IPS-18a (cell line): ENCODE data around the gene GOLGA6L7.
"Not testable (repeated sequence)": the region's sequence is repeated elsewhere in the genome, so short reads cannot be mapped to it uniquely, and the experiment has no call there.

Source experiments
- H3K27ac ChIP-seq: one replicate; pipeline ENCODE4 v1.5.1; 2013; ENCODE audit warnings: low read length
- H3K27me3 ChIP-seq: one replicate; pipeline ENCODE4 v1.6.1; 2013; ENCODE audit warnings: mild to moderate bottlenecking, low read length; ENCODE audit not compliant: control insufficient read depth, insufficient read depth
- H3K36me3 ChIP-seq: one replicate; pipeline ENCODE4 v1.6.1; 2013; ENCODE audit warnings: low read depth, low read length; ENCODE audit not compliant: control insufficient read depth
- H3K4me1 ChIP-seq: one replicate; pipeline ENCODE4 v1.6.1; 2013; ENCODE audit warnings: low read depth, low read length; ENCODE audit not compliant: control insufficient read depth
- H3K4me3 ChIP-seq: one replicate; pipeline ENCODE4 v1.5.1; 2013; ENCODE audit warnings: low read length
- H3K9ac ChIP-seq: one replicate; pipeline ENCODE4 v1.6.1; 2013; ENCODE audit warnings: mild to moderate bottlenecking, low read length, moderate library complexity
- H3K9me3 ChIP-seq: one replicate; pipeline ENCODE4 v1.6.1; 2013; ENCODE audit warnings: low read depth, low read length; ENCODE audit not compliant: control insufficient read depth

Gene GOLGA6L7

DNA sequence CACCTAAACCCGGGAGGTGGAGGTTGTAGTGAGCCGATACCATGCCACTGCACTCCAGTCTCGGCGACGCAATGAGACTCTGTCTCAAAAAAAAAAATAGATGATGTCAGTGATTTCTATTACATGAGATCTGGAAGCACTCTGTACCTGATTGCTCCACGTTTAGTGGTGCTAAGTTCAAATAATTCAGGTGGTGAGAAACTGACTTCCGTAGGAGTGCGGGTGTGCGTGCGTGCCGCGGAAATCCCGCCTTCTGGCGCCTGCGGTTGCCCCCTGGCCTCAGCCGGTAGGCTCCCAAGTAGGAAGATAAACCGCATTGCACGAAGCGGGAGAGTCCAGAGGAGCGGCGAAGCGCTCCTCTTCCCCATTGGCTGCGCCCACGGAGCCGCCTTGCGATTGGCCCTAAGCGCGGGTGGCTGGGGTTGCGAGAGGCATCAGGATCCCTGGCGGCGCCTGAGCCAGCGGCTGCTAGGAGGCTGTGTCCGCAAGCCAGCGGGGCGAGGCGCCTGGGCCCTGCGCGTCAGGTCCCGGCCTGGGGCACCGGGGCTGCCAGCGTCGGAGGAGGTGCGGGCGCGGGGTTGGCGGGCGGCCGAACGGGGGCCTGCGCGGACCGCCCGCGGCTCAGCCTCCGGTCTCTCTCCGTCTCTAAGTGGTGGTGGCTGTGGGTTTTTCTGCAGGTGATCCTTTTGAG is 16.4 kb downstream of the GOLGA6L7 start:
- not testable (repeated sequence) for H3K27me3 ChIP-seq, H3K4me1 ChIP-seq, H3K9ac ChIP-seq, H3K9me3 ChIP-seq, H3K27ac ChIP-seq, H3K36me3 ChIP-seq
- peak overlapping the region; percentile 48 for H3K4me3 ChIP-seq

DNA sequence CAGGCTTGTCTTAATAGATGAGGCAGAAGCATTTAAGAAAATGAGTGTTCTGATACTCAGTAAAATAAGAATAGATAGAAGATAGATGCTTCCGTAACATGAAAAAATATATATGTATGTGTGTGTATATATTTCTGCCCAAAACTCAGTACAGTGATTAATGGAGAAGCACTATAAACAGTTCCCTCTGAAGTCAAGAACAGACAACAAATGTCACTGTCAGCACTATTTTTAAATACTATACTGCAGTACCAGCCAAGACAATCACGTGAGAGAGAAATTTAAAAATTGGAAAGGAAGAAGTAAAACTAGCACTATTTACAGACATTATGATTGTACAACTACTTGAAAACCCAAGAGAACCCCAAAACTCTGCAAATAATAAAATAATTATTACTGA is 27.0 kb downstream of the GOLGA6L7 start:
- not testable (repeated sequence) for H3K36me3 ChIP-seq, H3K4me1 ChIP-seq, H3K9me3 ChIP-seq

GRCh38 chr15:28819930-28820295 is 28.5 kb downstream of the GOLGA6L7 start:
- not testable (repeated sequence) for H3K27me3 ChIP-seq, H3K9ac ChIP-seq, H3K4me3 ChIP-seq, H3K27ac ChIP-seq, H3K36me3 ChIP-seq, H3K4me1 ChIP-seq, H3K9me3 ChIP-seq

More for the DNA sequence above, 27.0 kb downstream of the GOLGA6L7 start:
- H3K4me3 ChIP-seq, H3K27ac ChIP-seq, H3K27me3 ChIP-seq, H3K9ac ChIP-seq: not testable (repeated sequence)

- not testable (repeated sequence) for H3K4me3 ChIP-seq, H3K9ac ChIP-seq, H3K36me3 ChIP-seq, H3K4me1 ChIP-seq, H3K27ac ChIP-seq, H3K27me3 ChIP-seq, H3K9me3 ChIP-seq
These were observed 29.2 kb downstream of the GOLGA6L7 start for GRCh38 chr15:28819019-28819929.

GRCh38 chr15:28818168-28818567 is 30.3 kb downstream of the GOLGA6L7 start:
- H3K4me3 ChIP-seq, H3K4me1 ChIP-seq, H3K27ac ChIP-seq, H3K9me3 ChIP-seq, H3K9ac ChIP-seq, H3K27me3 ChIP-seq, H3K36me3 ChIP-seq: not testable (repeated sequence)

GRCh38 chr15:28814059-28814458 is 34.4 kb downstream of the GOLGA6L7 start:
- not testable (repeated sequence) for H3K36me3 ChIP-seq, H3K9me3 ChIP-seq, H3K27ac ChIP-seq, H3K27me3 ChIP-seq, H3K9ac ChIP-seq, H3K4me1 ChIP-seq, H3K4me3 ChIP-seq

DNA sequence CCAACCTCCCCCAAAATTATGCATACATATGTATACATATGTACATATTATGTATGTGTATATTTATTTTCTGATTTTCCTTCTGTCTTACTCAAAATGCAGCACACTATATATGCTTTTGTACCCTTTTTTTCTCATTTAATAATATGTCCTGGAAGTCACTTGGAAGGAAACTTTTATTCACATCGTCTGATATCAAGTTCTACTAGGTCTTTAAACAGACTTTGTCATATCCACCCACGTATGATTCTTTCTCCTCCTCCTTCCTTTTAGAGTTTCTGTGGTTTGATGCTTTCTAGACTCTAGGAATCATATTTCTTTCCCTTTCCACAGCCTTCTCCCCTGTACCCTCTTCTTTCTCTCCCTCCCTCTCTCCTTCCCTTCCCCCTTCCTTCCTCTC is 35.1 kb downstream of the GOLGA6L7 start:
- H3K9me3 ChIP-seq, H3K9ac ChIP-seq, H3K36me3 ChIP-seq, H3K4me3 ChIP-seq, H3K4me1 ChIP-seq, H3K27me3 ChIP-seq, H3K27ac ChIP-seq: not testable (repeated sequence)

- H3K9me3 ChIP-seq, H3K27me3 ChIP-seq, H3K4me3 ChIP-seq, H3K27ac ChIP-seq, H3K4me1 ChIP-seq, H3K9ac ChIP-seq, H3K36me3 ChIP-seq: not testable (repeated sequence)
These were observed 36.4 kb downstream of the GOLGA6L7 start for GRCh38 chr15:28811852-28812550.

DNA sequence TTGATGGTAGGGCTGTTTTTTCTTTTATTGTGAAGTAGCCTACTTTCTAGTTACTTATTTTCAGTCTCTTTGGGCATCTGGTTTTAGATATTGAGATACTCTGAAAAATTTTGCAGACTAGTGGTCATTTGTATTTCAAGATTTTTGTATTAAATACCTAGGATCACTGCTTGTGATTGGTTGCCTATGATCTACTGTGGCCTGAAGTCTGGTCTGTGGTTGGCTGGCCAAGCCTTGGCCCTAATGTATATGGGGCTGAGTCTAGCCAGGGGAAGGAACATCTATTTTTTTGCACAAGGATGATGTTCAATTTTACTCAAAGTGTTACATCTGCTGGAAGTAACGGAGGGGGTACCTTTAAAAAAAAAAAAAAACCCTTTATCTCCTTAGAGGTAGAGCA is 38.0 kb downstream of the GOLGA6L7 start:
- not testable (repeated sequence) for H3K4me3 ChIP-seq, H3K9ac ChIP-seq, H3K36me3 ChIP-seq, H3K27me3 ChIP-seq, H3K4me1 ChIP-seq, H3K27ac ChIP-seq, H3K9me3 ChIP-seq

GRCh38 chr15:28808136-28808535 is 40.3 kb downstream of the GOLGA6L7 start:
- not testable (repeated sequence) for H3K4me1 ChIP-seq, H3K27ac ChIP-seq, H3K27me3 ChIP-seq, H3K4me3 ChIP-seq, H3K9me3 ChIP-seq, H3K9ac ChIP-seq, H3K36me3 ChIP-seq

DNA sequence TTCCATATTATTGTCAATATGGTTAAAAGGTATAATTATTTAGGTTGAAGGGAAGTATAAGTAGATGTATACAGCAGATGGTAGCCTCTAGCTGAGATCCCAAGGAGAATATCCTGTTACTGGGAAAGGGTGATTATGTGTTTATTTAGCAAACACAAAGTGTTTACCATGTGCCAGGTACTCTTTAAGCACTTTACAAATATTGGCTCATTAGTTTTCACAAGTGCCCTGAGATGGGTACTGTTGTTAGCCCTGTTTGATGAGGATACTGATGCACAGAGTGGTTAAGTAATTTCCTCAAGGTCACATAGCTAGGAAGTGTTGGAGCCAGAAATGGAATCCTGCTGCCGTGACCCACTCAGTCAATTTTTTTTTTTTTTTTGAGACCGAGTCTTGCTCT is 48.1 kb downstream of the GOLGA6L7 start:
- H3K9ac ChIP-seq, H3K27ac ChIP-seq, H3K27me3 ChIP-seq, H3K9me3 ChIP-seq, H3K4me3 ChIP-seq, H3K36me3 ChIP-seq, H3K4me1 ChIP-seq: not testable (repeated sequence)

- not testable (repeated sequence) for H3K9me3 ChIP-seq, H3K9ac ChIP-seq, H3K36me3 ChIP-seq, H3K4me3 ChIP-seq, H3K4me1 ChIP-seq, H3K27me3 ChIP-seq, H3K27ac ChIP-seq
These were observed 50.2 kb downstream of the GOLGA6L7 start for GRCh38 chr15:28798234-28798633.
